GM18868 (cell line): ENCODE data around the gene PRKCB.
"Not testable (repeated sequence)": the region's sequence is repeated elsewhere in the genome, so short reads cannot be mapped to it uniquely, and the experiment has no call there.

Experiments
- ATAC-seq: cut with Tn5 transposase; IDR thresholded peaks from one replicate; pipeline ENCODE4 v1.9.1; 2021; ENCODE audit warnings: mild to moderate bottlenecking, moderate library complexity; ENCODE audit not compliant: unreplicated experiment

Gene PRKCB

DNA sequence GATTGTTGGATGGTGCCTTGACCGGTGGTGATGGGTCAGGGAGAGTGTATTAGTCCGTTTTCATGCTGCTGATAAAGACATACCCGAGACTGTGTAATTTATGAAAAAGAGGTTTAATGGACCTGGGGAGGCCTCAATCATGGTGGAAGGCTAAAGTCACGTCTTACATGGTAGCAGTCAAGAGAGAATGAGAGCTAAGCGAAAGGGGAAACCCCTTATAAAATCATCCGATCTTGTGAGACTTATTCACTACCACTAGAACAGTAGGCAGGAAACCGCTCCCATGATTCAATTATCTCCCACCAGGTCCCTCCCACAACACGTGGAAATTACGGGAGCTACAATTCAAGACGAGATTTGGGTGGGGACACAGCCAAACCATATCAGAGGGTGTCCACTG, 316.3 kb downstream of the PRKCB start:
- not testable (repeated sequence) for ATAC-seq

DNA sequence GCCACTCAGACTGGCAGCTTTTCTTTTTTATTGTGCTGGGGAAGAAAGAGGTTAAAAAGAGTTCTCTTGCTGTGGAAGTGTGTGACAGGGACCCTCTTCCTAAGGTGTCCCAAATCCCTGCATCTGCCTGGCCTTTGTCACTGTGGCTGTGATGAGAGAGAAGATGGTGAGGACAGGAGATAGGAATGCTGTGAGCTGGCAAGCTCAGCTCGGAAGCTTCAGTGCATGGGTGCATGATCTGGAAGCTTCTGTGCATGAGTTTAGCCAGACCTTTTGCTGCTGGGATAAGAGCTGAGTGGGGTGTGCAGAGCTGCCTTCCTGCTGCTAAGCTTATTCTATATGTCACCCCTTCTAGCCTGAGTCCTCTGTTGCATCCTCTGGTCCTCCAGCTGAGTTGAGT, 317.0 kb downstream of the PRKCB start:
- ATAC-seq: no peak

DNA sequence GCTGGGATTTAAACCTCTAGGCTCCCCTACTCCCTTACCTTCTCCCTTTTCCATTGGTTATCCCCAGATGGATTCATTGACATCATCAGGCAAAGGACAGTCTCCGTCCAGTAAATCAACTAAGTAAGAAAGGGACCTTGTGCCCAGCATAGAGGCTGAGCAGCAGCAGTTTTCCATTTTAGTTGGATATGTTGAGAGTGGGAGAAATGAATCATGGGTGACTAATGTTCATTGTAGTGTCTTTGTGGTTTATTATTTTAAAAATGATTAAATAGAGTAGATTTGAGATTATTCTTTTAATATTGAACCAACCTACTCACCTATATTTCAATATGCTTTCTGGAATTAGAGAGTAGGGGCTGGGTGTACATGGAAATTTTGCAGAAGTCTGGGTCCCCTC, 321.0 kb downstream of the PRKCB start:
- no peak for ATAC-seq

DNA sequence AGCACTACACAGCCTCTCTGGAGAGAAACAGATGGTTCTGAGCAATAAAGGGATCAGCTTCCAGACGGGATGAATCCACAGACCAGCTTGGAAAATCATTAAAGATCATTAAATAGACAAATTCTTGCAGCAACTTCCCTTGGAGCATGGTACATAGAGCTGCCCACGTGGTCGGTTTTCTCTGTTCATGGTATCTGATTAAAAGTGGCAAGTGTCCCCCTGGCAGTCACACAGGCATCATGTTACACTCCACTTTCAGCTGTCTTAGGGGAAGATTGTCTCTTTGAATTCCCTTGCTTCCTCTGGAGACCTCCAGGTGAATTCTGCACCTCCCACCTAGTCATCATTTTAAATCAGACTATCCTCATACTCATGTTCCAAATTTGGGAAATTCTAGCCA, 328.2 kb downstream of the PRKCB start:
- no peak for ATAC-seq

DNA sequence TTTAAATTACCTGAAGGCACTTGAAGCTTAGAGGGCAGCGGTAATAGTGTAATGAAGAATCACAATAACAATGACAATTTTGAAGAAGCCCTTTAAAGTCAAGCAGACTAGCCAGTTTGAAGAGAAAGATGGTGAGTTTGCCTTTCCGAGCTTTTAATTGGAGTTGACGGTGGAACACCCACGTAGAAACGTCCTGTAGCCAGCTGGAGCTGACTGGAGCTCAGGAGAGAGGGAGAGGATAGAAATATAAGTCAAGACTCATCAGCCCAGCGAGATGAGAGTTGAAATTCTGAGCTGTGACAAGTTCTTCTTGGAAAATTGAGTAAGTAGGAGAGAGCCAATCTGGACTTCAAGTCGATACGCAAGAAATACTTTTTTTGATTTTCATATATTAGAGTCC, 328.6 kb downstream of the PRKCB start:
- ATAC-seq: no peak

DNA sequence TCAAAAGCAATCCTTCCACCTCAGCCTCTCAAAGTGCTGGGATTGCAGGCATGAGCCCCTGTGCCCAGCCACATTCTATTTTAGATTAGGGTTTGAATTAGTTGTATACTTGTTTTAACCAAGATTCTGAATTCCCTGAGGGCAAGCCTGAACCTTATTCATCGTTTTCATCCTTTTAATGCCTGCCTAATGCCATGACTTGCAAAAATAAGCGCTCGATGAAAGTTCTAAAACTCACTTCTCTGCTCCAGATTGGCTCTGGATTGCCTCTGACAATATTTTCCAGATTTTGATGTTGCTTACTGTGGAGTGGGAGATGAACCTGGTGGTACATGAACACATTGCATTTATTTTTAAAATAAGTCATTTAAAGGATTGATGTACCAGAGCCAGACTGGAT, 329.5 kb downstream of the PRKCB start:
- no peak for ATAC-seq

DNA sequence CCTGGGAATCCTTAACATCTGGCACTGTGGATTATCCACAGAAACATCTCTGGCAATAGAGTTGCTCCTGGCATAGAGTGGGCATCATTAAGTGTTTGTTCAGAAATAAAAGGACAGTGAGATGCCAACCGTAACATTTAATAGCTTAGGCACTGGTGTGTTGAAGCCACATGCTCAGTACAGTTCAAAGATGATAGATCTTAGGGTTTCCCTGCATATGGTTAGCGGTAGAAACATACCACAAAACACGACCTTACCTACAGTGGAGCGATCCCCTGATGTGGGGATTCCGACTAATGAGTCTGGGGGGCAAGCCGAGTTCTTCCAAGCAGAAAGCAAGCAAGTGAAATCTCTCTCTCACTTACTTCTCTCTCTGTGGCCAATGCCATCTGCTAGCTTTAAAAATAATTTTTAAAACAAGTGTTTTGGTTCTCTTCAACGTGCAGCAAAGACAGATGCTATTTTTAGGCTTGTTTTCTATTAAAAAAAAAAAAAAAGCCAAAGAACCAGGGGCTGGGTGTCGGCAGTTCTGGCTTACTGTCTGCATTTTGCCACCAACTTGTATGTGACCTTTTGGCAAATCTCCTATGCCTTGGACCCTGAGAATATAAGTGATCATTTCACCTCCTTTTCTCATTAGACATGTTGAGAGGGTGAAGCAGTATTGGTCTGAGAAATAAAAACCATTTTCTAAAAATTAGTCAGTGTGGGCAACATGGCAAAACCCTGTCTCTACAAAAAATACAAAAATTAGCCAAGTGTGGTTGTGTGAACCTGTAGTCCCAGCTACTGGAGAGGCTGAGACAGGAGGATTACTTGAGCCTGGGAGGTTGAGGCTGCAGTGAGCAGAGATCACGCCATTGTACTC, 331.1 kb downstream of the PRKCB start:
- no peak for ATAC-seq

DNA sequence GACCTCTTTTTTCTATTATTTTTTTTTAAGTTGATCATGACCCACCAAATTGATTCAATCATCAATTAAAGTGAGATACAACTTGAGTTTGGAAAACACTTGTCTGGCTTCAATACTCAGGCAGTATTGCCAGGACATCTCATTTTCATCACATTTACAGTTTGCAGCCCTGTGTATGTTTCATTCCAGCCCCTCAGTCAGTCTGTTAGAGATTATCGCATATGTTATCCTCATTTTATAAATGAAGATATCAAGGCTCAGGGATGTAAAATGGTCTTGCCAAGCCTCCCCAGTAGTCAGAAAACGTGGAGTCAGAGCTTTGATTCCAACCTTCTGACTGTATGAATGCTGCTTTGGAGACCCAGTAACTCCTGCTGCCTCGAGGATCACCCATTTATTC, 333.1 kb downstream of the PRKCB start:
- no peak for ATAC-seq

DNA sequence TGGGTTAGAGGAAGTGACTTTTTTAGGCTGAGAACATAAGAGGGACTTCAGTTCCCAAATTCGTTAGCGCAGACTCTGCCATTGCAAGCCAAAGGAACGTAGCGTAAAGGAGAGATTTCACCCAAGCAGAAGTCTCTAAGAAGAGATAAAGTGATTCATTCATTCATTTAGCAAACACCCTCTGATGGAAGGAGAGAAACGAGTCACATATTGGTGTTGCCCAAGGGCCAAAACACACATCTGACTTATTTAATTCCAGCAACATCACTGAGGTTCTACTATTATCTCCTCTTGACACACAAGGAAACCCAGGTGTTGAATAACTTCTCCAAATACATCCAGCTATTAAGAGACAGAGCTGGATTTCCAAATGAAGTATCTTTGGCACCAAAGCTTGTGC, 334.6 kb downstream of the PRKCB start:
- no peak for ATAC-seq

DNA sequence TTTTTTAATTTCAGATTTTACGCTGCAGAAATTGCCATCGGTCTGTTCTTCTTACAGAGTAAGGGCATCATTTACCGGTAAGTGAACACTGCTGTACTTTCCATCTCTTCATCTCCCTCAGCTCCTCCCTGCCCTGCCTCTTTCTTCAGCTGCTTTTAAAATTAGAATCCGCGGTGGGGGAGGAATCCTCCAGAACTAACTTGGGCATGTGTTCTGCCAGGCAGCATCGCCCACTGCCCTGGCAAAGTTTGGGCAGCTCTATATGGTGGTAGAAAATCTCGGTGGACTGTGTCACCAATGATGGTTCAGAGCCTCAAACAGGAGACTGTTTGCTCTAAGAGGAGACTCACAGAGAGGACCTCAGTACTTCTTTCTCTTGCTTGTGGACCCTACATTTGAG, 338.7 kb downstream of the PRKCB start:
- no peak for ATAC-seq

DNA sequence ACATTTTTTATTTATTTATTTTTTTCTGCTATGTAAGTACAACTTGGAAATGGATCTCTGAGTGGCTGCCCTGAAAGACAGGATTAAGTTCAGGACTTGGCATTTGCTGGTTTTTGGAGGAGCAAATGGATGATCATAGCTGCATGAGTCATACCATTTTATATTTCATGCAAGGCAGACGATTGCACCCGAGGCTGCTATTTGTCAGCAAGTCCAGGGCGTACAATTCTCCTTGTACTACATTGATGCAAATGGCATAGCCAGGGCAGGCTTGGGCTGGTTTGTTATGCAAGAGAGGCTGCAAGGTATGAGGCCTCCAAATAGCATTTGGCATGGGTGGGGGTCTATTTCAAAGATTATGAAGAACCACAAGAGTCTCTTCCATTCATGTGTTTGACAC, 339.2 kb downstream of the PRKCB start:
- no peak for ATAC-seq

DNA sequence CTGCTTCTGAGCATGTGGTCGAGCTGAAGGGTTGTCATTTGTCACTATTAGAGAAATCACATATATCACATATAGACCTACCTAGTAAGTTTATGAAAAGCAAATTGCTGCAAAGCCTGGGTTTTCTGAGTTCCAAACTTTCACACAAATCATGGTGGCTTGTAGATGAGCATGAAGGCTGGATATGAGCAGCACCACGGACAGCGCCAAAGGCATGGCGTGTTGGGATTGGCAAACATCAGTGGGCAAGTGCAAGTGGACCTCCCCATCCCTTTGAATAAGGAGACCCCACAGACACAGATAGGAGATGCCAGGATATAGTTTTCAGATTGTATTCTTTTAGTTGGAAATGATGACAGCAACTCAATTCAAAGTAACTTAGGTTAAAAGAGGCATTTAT, 342.7 kb downstream of the PRKCB start:
- no peak for ATAC-seq

DNA sequence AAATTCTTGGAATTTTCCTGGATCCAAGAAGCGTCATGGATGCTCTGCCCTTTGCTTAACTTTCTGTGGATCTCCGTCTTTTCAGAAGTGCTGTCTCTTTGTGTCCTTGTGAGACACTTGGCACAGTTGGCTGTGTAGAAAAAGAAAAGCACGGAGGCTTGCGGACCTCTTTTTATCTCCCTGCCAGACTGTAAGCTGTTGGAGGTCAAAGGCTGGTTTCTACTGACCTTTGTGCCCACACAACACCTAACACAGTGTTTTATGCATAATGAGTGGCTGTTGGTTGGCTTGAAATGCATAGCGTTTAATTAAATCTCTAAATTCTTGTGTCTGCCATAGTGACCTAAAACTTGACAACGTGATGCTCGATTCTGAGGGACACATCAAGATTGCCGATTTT, 344.7 kb downstream of the PRKCB start:
- no peak for ATAC-seq

DNA sequence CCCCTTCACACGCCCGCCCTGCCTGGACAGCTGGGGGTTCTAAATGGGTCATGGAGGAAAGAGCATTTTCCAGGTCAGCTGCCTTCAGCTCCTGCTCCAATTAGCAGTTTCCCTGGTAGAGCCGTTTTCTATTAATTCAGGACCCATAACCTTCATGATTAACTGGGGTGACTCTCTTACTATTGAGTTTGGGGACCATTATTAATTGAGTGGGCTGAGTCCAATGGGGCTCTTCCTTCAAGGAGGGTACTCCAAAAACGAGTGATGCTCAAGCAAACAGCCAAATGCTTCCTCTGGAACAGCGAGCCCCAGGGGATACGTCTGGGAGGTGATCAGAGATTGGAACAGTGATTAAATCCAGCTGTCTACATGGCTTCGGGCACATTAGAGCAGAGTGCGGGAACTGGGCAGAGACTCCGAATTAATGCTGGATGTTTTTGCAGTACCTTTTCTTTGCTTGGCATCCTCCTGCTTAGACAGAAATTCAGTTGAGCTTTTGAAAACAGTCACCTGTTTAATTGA, 352.3 kb downstream of the PRKCB start:
- ATAC-seq: no peak

DNA sequence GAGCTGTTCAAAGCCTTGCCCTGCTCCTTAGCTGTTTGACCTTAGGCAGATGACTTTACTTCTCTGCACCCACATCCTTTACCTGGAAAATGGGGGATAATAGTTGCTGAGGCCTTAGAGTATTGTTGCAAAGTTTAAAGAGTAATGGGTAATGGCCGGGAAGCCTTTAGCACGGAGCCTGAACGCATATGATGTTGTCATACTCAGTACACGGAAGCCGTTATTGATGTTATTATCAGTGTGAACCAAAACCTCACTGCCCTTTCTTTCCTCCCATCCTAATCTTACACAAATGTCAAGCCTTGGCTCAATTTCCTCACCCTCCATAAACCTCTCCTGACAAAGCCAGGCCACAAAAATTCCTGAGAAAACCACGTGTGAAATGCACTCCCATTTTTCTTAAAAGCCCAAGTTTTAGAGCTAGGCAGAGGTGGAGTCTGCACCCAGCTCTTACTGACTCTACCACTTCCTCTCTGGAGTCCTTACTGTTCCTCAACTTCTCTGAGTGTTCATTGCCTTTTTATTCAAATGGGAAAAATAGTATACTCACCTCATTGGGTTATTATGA, 353.1 kb downstream of the PRKCB start:
- ATAC-seq: no peak

DNA sequence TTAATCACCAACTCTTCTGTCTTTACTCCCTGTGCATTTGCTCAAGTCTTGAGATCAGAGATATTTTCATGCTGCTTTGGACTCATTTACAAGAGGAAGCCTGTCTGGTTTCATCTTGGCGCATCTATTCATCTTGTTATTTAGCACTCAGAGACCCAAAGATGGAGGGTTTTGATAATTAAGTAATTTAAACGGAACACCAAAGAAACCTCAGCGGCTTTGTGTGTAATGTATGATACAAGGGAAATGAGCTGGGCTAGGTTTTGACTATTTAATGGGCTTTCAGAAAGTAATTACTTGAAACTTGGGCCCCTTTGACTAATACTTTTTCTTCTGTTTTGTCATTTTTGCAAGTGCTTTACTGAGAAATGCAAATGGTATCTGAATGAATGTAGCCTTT, 354.2 kb downstream of the PRKCB start:
- ATAC-seq: no peak

DNA sequence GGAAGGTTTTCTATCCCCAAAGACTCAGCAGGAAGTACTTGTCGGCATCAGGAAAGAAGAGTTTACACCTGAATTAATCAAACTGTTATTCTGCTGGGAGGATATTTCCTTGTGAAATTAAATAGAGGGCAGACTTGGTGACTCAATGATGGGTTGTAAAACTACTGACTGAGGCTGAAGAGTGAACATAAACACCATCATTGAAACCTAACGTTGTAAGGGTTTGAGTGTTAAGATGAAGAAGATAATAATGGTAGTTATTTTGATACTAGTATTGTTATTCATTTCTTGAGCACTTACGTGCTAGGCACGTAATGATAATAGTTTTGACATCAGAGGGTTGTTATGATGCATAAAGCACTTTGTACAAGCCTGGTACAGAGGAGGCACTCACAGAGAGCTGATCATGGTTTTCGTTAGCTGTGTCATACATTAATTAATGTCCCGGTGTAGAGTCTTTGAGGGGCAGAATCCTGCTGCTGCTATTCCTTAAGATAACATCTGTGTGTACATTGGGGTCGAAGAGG, 356.2 kb downstream of the PRKCB start:
- no peak for ATAC-seq

DNA sequence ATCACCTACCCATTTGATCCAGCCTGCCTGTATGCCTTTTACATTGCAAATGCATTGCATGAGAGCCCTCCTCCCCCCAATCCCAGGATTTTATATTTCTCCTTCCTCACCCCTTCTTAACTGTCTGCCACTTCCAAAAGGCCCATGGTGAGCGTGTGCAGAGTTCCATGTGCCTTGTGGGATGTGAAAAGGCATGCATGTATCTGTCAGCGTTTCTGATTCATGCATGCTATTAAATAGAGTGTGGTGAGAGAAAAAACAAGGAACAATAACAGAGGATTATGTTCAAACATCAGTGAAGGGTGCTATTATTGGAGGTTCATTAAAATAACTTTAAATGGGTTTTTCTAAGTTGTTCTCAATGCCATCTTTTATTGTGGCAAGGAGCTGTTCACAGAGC, 359.4 kb downstream of the PRKCB start:
- no peak for ATAC-seq

DNA sequence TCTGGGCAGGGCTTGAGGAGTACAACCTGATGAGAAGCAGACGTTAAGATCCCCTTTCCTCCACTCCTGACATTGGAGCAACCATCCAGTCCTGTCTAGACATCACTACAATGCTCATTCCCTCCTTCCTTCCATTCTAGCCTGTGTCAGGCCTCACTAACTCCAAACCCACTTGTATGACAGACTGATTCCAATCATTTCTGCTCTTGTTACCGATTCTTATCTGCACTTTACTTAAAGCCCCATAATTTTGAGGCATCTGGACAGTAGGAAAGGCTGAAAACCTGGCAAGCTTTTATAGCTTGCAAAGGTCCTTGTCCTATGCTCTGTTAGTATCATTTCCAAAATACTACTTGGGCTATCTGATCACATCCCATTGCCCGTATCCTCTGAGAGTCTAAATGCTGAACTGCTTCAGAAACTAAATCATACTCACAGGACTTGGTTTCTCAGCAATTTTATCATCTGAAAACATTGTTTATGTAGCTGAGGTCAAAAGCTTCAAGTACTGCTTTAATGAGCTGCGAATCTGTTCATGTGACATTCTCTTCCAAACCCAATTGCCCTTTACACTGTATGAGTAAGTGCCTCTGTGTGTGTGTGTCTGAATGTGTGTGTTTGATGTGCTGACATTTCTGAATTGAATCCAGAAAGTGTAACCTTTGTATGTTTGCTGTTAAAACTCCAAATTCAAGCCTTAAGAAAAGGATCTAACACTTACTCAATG, 363.2 kb downstream of the PRKCB start:
- ATAC-seq: no peak

DNA sequence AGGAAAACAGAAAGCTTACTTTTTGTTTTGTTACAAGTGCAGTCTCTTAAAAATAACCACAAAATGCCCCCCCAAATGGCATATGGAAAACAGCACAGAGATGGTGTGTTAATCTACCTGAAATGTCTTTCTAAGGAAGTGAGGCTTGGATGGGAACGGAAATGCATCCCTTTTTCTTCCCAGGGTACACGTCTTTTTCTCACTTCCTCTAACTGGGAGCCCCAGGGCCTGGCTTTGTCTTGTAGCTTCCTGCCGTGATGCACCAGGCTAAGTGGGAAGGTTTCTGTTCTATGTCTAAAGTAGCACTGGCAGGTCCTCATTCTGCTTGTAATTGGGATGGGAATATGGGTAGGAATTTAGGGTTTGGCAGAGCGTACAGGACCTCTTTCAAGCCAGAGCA, 367.9 kb downstream of the PRKCB start:
- no peak for ATAC-seq

DNA sequence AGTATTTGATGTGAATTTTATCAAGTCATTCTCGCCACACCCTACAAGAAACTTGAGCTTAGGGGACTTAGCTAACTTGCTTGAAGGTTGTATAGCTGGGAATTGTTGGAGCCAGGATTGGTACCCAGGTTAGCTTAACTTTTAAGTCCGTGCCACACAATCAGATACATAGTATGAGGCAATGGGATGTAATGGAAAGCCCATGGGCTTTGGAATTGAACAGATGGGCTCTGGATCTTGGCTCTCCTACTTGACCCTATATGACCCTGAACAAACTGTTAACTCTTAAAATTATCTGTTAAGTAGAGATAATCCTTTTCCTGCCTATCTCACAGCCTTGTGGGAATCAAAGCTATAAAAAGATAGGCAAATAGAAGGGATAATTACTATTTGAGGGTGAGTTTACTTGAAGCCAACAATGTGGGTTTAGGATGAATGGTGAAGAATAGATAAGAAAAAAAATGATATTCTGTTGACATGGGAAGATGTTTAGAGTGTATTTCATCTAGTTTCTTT, 368.4 kb downstream of the PRKCB start:
- no peak for ATAC-seq
